GM19328 (cell line): ENCODE data around the gene TMEM259.

Experiments
- ATAC-seq: cut with Tn5 transposase; IDR thresholded peaks from one replicate; pipeline ENCODE4 v1.9.1; 2021; ENCODE audit warnings: mild to moderate bottlenecking, moderate library complexity; ENCODE audit not compliant: unreplicated experiment

TMEM259 gene

GRCh38 chr19:990119-990571 lies 30.8 kb downstream of the TMEM259 start:
- no peak for ATAC-seq

GRCh38 chr19:989381-990081 lies 31.4 kb downstream of the TMEM259 start:
- no peak for ATAC-seq

- ATAC-seq = no peak
Observed at GRCh38 chr19:988510-988909, 32.4 kb downstream of the TMEM259 start.

- ATAC-seq = no peak
Observed at GRCh38 chr19:988081-988480, 32.8 kb downstream of the TMEM259 start.

- no peak for ATAC-seq
Observed at GRCh38 chr19:986083-986482, 34.8 kb downstream of the TMEM259 start.

- ATAC-seq = peak; percentile 70
Observed at GRCh38 chr19:984165-984967, 36.6 kb downstream of the TMEM259 start, which contains the start of gene WDR18. TSS of gene WDR18 (plus strand) at chr19:984345. CDS start at chr19:984354, 9 bp downstream.

GRCh38 chr19:982567-983170 lies 38.3 kb downstream of the TMEM259 start:
- no peak for ATAC-seq

GRCh38 chr19:980133-980998 lies 40.6 kb downstream of the TMEM259 start:
- no peak for ATAC-seq

GRCh38 chr19:979318-979741 lies 41.6 kb downstream of the TMEM259 start:
- no peak for ATAC-seq

- no peak for ATAC-seq
Observed at GRCh38 chr19:977058-977464, 43.9 kb downstream of the TMEM259 start.

- ATAC-seq = no peak
Observed at GRCh38 chr19:976476-976875, 44.4 kb downstream of the TMEM259 start.

- ATAC-seq = no peak
Observed at GRCh38 chr19:974564-975257, 46.2 kb downstream of the TMEM259 start.

- ATAC-seq = no peak
Observed at GRCh38 chr19:973726-974563, 47.0 kb downstream of the TMEM259 start.

GRCh38 chr19:972281-972680 lies 48.6 kb downstream of the TMEM259 start:
- ATAC-seq = no peak

GRCh38 chr19:971795-972194 lies 49.1 kb downstream of the TMEM259 start:
- ATAC-seq = no peak

- no peak for ATAC-seq
Observed at GRCh38 chr19:970695-971094, 50.2 kb downstream of the TMEM259 start.

GRCh38 chr19:966485-967088 lies 54.3 kb downstream of the TMEM259 start:
- no peak for ATAC-seq

- no peak for ATAC-seq
Observed at GRCh38 chr19:964761-965694, 55.9 kb downstream of the TMEM259 start.
